Frontal cortex (tissue), 4 donors: ENCODE measurements around the gene SPON1. TPM values are rescaled to one million over a fixed set of nuclear protein-coding genes. Genes with fewer than 3 reads are reported as not detected.
A peak's percentile ranks its signal among the peaks of the same experiment; 100 is the strongest.

Experiments
- DNase-seq, 2 donors: peaks; one replicate each; pipeline ENCODE4 v3.0.0; 2012; ENCODE audit warnings: low spot score in 2 of 2
- FAIRE-seq: peaks from 2 replicates; lab custom pipeline; 2012; peaks lifted over from hg19 to GRCh38; lab: Jason Lieb, UNC
- total RNA-seq: library from RNA; depleted of rRNA; stranded (reverse); fragments of >200 nt; gene quantifications from one replicate; pipeline ENCODE4 v1.2.3, GENCODE V29; 2014
- donor health status: control.
- donor health status: control.
- donor health status: control.

SPON1 gene
- total RNA-seq, 1 donor from 2014 or later = 33.4 TPM

DNA sequence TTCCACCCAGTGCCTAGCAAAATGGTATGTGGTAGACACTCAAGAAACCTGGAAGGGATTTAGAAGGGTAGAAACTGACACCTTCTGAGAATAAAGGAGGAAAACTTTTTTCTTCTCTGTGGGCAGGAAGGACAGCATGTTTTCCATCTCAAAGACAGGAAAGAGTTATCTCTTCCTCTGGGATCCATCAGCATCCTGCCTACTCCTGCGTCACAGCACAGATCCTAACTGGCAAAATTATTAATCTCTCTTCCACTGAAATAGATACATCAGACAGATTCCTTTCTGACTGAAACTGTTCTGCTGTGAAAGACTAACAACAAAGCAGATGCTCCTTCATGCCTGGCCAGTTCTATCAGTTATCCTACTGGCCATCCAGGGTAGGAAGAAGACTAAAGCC, 147.2 kb downstream of the SPON1 start:
- FAIRE-seq = no peak
- no peak for DNase-seq

GRCh38 chr11:14110629-14111028, 148.1 kb downstream of the SPON1 start:
- no peak for FAIRE-seq
- no peak for DNase-seq

DNA sequence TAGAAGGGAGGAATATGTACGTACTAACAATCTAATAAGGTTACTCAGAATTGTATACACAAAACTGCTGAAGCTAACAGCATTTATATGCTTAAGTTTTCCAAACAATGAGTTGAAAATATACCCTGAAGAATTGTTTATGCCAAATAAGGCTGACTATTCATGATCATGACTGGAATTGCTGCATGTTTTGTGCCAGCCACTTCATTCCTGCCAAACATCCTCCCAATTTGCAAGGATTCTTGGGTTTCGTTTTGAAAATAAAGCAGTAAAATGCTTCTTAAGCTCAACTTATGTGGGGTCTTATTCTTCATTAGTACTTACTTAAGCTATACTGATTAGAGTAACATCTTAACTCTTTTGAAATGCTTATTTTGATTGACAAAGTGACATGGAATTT, 149.0 kb downstream of the SPON1 start:
- DNase-seq (no peak), FAIRE-seq (no peak)

DNA sequence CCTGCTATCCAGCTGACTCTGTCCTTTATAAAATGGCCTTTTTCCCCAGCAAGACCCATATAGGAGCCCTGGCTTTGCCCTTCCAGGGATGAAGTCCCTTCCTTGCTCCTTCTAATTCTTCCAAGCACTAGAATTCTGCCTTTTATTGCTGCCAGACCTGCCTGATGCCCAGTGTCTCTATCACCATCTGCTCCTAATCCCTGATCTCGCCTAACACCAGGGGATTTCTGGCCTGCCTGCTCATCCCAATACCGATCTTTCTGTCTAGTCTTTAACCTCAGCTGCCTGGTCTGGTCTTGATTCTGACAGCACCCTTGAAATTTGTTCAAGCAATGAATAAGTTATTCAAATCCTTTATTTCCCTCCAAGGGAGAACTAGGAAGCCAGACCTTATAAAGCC, 150.2 kb downstream of the SPON1 start:
- DNase-seq (no peak), FAIRE-seq (no peak)

DNA sequence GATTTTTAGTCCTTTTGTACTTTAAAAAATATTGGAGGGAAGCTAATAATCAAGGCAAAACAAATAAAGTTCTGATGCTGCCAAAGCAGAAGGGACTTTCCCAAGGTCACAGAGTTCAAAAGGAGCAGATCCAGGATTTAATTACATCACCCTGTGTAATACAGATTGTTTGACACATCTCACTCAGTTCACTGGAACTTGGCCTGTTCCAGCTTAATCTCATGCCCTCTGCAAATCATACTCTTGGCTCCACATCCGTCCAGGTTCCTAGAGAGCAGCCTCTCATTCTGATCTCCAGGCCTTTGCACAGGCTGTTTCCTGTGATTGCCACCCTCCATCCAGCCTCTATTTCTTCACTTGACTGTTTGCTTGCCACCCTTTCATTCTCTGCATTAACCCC, 151.7 kb downstream of the SPON1 start:
- FAIRE-seq = no peak
- no peak for DNase-seq

GRCh38 chr11:14114786-14115185, 152.3 kb downstream of the SPON1 start:
- no peak for FAIRE-seq
- no peak for DNase-seq

GRCh38 chr11:14117632-14118031, 155.1 kb downstream of the SPON1 start:
- DNase-seq (no peak), FAIRE-seq (no peak)

DNA sequence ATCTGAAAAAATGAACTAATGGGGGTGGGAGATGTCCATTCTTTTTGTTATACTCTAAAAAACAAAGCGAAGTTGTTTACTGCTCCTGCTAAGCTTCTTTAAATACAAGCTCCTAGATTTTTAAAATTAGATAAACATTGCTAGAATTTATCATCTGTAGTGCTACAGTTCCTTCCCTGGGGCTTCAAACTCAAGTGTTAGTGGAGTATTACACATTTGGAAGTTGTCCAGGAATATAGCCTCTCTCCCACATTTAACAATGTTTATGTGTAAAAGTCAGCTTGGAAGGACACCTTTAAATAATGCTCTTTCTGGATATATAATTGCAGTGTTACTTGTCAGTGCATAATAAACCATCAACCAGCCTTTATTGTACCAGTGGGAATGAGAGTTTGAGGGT, 155.5 kb downstream of the SPON1 start:
- no peak for DNase-seq
- no peak for FAIRE-seq

GRCh38 chr11:14119357-14119756, 156.8 kb downstream of the SPON1 start:
- FAIRE-seq (no peak), DNase-seq (no peak)

GRCh38 chr11:14124350-14124749, 161.8 kb downstream of the SPON1 start:
- DNase-seq = no peak
- FAIRE-seq = no peak

- FAIRE-seq = no peak
- no peak for DNase-seq
These were observed 162.4 kb downstream of the SPON1 start for GRCh38 chr11:14124886-14125285.

DNA sequence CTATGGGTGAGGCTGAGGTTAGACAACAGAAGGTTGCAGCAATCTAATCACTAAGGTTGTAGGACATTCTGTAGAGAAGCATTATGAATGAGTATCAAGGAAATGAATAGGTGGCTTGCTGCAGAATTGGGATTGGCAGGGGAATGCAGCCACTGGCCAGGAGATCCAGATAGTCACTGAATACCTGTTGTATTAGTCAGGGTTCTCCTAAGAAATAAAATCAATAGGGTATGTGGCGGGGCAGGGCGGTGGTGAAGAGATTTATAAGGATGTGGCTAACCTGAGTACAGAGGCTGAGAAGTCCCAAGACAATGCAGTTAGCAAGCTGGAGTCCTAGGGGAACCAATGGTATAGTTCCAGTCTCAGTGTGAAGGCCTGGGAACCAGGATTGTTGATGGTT, 163.0 kb downstream of the SPON1 start:
- no peak for FAIRE-seq
- no peak for DNase-seq

GRCh38 chr11:14127679-14128078, 165.2 kb downstream of the SPON1 start:
- DNase-seq = no peak
- no peak for FAIRE-seq

GRCh38 chr11:14132312-14132711, 169.8 kb downstream of the SPON1 start:
- FAIRE-seq (no peak), DNase-seq (no peak)

DNA sequence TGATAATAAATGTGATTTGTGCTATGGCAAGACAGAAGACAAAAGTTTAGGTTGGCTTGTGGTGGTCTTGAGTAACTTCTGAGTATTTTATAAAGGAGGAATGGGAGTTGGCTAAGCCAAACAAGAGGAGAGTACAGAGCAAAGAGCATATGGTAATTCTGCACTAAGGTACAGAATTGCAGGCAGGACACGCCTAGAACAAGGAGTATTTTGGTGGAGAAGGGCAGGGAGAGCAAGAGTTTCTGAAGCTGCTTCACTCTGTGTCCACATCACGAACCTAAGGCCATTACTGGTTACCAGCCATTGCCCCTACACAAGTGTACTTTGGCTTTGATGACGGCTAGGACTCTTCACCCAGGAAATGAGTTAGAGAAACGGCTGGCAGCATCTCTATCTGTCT, 170.9 kb downstream of the SPON1 start:
- FAIRE-seq (no peak), DNase-seq (no peak)

- DNase-seq (no peak), FAIRE-seq (no peak)
These were observed 174.0 kb downstream of the SPON1 start for GRCh38 chr11:14136561-14136960.

DNA sequence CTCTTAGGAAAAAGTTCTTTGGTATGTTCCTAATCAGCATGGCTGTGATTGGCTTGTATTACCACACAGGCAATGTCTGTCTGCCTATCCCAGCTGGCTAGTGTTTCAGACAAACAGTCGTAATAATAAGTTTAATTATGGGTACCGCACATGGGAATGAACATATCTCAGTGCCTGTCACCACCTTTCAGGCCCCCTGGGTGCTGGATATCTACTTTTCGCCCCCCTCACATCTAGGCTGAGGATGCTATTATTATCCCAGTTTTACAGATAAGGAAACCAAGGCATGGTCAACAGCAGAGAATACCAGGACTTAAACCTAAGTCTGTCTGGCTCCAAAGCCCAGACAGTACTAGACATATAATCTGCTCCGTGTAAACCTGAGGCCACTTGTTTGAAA, 174.8 kb downstream of the SPON1 start:
- DNase-seq (no peak), FAIRE-seq (no peak)

GRCh38 chr11:14140991-14141390, 178.5 kb downstream of the SPON1 start:
- DNase-seq (no peak), FAIRE-seq (no peak)

DNA sequence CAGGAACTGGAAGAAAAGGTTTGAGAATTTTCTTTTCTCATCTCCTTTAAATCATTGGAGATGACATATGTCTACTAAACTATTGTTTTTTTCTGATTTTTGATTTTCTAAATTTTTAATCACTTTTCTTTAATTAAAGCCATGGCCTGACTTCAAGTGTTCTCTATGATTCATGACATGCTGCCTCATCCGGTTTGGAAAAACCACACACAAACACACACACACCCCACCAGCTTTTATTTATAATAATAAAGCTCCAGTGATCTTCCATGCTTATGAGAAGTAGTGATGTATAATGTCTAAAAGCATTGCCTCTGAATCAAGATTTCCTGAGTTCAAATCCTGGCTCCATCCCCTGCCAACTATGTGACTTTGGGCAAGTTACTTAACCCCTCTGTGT, 179.2 kb downstream of the SPON1 start:
- FAIRE-seq = no peak
- no peak for DNase-seq

DNA sequence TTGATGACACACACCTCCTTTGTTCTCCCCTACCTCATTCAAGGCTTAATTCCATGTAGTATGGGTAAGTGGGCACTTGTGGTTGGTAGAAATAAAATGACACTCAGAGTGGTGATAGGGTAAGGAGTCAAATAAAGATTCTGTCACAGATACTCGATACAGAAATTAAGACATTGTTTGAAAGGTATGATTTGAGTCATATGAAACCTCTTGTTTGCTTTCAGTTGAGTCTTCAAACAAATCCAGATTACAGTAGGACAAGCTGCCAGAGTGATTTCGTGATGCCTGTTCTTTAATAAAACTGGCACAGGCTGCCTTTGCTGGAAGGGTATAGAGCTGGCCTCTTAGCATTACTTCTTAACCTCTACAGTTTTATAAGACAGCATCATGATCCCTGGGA, 182.4 kb downstream of the SPON1 start:
- FAIRE-seq (no peak), DNase-seq (no peak)

- FAIRE-seq (no peak), DNase-seq (peak in 1 of 2 donors; percentile 24)
These were observed 186.2 kb downstream of the SPON1 start for GRCh38 chr11:14148653-14149273.

- DNase-seq = no peak
- no peak for FAIRE-seq
These were observed 187.2 kb downstream of the SPON1 start for GRCh38 chr11:14149683-14150082.

DNA sequence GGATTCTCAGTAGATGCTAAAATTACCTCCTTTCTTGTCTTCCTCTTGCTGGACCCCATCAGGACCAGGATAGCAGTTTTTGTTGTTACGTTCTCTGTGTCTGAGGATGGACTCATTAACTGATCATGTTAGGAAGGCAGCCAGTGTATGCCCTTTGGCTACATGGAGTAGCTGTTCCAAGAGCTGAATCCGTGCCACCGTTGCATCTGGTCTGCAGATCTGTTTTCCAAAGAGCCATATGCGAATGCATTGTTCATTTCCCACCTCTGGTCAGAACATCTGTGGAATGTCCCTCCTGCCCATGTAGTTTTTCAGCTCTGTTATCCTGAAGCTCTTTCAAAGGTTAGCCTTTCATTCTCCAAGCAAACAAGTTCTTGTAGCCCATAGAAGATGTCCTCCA, 188.4 kb downstream of the SPON1 start:
- no peak for DNase-seq
- FAIRE-seq = no peak
